Muscle of back (tissue), 11 donors: ENCODE data around the gene EPRS1. TPM values are rescaled to one million over a fixed set of nuclear protein-coding genes. Genes with fewer than 3 reads are reported as not detected.
A peak's percentile ranks its signal among the peaks of the same experiment; 100 is the strongest.
"Not testable (repeated sequence)": the region's sequence is repeated elsewhere in the genome, so short reads cannot be mapped to it uniquely, and the experiment has no call there.

Experiments used
- DNase-seq, 3 donors: peaks; one replicate each; pipeline versions ENCODE4 v3.0.0 to v3.0.0-alpha.2; 2013
- polyA plus RNA-seq, 10 donors: library from polyadenylated mRNA; unstranded; fragments of 120-200 nt; gene quantifications; one replicate each; pipeline ENCODE4 v1.2.1, GENCODE V29; 2013; ENCODE audit not compliant: insufficient read length in 10 of 10

Gene EPRS1
- polyA plus RNA-seq, 10 donors: 87.8 to 108 (median 99.3) TPM

DNA sequence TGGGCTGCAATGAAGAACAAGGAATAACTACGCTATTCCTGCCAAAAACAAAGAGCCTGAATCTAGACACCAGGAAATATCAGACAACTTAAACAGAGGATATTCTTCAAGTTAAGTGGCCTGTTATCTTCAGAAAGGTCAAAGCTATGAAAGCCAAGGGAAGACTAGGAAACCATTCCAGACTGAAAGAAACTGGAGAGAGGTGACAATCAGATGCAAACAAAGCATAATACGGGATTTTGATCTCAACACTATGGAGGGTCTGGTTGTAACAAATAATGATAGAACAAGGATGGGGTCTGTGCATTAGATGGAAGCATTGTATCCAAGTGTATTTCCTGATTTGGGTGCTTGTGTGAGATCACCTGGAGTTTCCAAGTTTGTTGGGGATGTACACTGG, 2.7 kb downstream of the EPRS1 start:
- DNase-seq: no peak

DNA sequence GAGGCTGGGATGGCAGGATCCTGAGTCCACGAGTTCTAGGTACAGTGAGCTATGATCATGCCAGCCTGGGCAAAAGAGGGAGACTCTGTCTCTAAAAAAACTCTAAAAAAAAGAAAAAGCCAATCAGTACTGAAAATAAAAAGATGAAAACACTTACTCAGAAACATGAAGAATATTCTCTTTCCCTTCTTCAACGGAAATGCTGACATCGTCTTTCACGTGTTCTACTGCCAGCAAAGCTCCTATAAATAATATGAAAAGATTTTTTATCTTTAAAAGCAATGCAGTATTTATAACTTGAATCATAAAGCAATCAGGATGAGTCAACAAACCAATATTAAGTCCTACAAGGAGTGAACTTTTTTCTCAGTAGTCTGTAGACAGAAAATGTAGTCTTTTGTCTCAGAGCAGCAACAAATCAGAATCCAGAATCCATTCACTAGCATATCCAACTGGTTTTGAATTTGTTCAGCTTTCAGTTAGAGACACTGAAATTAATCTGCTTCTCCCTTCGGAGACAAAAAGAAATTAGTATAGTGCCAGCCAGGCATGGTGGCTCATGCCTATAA, 6.2 kb downstream of the EPRS1 start:
- no peak for DNase-seq

- DNase-seq: no peak
Measured at GRCh38 chr1:220038640-220039039, 7.7 kb downstream of the EPRS1 start.

DNA sequence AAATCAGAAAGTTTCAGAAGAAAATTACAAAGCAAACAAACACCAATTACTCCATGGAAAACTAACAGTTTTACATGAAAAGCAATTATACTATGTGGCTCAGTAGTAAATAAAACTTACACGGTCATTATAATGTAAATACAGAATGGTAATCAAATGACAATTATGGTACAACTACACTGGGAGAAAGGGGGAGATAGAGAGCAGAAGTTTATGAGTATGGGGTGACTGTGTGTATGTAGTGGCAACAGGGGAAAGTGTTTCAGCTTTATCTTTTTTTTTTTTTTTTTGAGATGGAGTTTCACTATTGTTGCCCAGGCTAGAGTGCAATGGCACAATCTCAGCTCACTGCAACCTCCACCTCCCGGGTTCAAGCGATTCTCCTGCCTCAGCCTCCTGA, 8.5 kb downstream of the EPRS1 start:
- not testable (repeated sequence) for DNase-seq

- no peak for DNase-seq
Measured at GRCh38 chr1:220032911-220033310, 13.4 kb downstream of the EPRS1 start.

DNA sequence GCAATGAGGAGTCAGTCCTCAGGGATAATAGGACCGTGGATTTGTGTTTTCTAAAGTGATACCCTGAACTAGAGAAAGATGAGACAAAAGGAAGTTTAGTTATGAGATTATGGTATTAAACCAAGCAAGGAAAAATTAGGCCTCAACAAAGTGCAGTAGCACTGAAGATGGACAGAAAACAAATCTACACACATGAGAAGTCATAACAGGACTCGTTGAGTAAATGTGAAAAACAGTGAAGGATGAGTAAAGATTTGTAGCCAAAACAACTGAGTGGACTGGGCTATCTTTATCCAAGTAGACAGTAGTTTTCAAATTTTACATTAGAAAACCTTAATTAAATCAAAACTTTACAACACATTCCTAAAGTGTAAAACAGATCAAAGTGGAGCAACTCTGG, 15.0 kb downstream of the EPRS1 start:
- DNase-seq: no peak

DNA sequence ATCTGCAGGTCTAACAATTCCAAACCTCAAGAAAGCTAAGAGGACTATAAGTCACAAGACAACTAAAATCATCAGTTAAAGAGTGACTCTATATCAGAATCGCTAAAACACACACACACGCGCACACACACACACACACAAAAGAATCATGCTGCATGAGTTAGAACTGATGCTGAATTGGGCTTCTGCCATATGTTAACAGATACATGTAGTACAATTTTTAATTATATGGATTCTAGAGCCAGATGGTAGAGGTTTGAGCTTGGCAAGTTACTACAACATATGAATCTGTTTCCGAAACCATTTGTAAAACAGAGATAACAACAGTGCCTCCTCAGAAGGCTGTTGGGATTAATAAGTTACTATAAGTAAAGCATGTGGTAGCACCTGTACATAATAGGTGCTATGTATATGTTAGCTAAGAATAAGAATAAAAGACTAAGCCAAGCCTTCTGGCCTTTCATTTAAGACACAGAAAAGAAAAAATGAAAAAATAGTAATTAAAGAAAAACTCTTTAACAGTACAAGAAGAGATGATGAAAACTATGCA, 17.9 kb downstream of the EPRS1 start:
- DNase-seq: no peak

DNA sequence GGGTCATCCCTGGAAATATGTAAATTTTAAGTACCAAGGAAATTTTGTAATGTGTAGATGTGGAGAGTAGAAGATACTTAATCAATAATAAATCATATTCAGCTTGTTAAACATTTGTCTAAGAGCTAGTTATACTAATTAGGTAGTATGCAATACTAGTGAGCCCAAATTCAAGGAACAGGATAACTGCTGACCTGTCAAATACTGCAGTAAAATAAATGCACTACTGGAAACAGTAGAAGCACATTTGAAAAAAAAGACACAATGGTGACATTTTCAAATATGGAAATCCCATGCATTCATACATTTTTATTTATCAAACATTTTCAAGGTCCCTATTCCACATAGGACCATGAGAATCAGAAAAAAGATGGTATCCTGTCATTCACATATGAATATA, 27.2 kb downstream of the EPRS1 start:
- DNase-seq: no peak

DNA sequence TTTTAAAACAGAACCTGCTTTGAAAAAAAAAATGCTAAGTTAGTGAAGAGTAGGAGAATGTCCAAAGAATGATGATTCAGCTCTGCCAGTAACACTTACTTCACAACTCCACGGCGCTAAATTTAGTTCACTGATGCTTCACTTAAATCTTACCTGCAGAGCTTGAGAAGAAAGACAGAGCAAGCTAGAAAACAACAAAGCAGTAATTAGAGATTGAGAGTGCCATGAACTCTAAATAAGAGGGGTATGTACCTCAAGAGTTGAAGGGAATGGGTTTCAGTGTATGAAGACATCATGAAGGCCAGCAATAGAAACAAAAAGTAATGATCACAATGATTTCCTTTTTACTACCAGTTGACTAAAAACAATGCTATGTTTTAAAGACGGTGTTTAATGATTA, 32.8 kb downstream of the EPRS1 start:
- DNase-seq: peak in 1 of 3 donors; percentile 4

DNA sequence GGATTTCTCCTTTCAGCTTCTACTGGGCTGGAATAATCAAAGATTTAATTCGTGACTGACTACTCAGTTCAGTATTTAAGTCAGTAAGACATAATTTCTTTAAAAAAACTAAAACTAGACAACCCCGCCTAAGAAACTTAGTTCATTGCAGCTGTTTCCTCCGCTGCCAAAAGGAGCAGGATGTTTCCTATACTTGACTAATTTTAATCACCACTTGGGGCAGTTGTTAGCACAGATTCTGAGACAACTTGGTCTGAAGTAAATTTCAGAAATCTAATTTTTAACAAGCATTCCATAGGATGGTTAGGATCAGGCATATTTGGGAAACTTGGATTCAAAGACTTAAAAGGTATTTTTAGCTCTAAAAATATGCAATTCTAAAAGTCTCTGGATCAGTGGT, 34.0 kb downstream of the EPRS1 start:
- peak; percentile 21 to 65 (median 38) for DNase-seq

DNA sequence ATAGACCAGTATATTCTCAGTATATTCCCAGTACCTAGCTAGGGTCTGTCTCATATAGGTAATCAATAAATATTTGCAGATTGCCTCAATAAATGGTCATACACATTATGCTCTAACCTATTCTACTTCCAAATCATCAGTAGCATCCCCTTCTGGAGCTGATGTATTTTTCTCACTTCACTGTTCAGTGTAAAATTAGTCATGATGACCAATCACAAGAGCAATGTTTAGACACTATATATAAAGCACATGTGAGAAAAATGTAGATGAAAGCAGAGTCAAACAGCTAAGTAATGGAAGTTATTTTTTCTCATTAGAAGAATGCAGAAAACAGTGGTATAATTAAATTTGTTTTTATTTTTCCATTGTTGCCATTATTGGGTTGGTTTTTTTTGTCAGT, 34.7 kb downstream of the EPRS1 start:
- DNase-seq: no peak

DNA sequence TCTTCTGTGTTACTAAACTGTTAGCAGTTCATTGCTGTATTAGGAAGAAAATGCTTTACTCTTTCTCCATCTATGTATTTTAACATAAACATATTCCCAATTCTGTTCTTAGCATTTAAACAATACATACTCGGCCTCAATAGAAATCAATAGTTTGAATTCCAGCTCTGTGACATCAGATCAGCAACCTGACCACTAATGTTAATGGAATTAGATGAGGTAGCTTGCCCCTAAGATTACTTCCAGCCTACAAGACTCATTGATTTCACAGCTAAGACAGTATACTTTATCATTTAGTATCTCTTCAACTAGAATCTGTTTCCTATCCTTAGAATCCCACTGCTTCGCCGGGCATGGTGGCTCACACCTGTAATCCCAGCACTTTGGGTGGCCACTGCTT, 38.9 kb downstream of the EPRS1 start:
- no peak for DNase-seq

- DNase-seq: no peak
Measured at GRCh38 chr1:220005489-220005888, 40.8 kb downstream of the EPRS1 start.

DNA sequence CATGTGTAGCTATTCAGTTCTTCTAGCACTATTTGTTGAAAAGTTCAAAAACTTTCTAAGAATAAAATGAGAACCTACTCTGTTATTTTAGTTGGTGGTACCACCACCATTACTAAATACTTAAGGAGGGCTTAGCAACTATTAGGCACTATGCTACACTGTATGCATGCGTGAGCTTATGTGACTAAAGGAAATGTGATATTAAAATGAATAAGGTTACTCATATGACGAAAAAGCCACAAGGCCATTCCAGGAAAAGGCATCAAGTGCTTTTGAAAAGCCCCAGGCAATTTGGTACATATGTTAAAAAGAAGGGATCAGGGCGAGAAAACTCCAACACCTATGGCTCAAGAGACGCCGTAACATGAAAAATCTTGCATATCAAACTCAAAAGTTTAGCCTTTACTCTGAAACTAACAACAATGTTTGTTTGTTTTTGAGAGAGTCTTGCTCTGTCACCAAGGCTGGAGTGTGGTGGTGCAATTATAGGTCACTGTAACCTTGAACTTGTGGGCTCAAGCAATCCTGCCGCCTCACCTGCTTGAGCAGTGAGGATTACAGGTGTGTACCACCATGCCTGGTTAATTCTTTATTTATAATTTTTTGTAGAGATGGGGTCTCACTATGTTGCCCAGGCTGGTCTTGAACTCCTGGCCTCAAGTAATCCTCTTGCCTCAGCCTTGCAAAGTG, 42.5 kb downstream of the EPRS1 start:
- DNase-seq: no peak

GRCh38 chr1:220003015-220003414, 43.3 kb downstream of the EPRS1 start:
- no peak for DNase-seq

DNA sequence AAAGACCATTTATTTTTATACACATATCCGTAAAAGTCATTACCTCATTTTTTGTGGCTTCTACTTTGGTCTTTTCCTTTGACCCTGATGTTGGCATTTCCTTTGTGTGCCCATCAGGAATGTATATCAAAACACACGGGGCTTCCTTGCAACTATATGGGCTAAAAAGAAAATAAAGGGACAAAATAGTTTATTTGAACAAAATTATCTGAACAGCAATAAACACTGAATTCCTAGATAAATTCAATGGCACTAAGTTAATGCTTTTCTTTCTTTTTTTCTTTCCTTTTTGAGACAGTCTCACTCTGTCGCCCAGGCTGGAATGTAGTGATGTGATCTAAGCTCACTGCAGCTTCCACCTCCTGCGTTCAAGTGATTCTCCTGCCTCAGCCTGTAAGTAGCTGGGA, 45.2 kb downstream of the EPRS1 start:
- DNase-seq: no peak

DNA sequence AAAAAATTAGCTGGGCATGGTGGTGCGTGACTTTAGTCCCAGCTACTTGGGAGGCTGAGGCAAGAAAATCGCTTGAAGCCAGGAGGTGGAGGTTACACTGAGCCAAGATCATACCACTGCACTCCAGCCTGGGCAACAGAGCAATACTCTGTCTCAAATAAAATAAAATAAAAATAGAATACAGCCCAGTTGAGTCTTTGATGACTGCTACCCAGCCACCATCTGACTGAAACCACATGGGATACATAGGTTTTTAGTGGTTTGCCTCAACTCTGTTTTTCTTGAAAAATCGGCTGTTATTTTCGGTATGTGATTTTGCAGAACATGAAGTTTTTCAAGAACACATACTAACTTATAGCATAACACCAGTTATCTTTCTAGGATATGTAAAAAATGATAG, 46.5 kb downstream of the EPRS1 start:
- DNase-seq: no peak

Other genes starting within 250 kb of the EPRS1 start
- gene SLC30A10, start 117.9 kb downstream of the EPRS1 start, polyA plus RNA-seq: under 1 TPM in 7 of 10 donors, not detected in 3; 0.12 to 0.28 (median 0.20) TPM
- 10 to 100 TPM; 21.7 to 25.9 (median 23.7) TPM for gene BPNT1, start 43.3 kb upstream of the EPRS1 start, polyA plus RNA-seq
- gene IARS2, start 47.6 kb upstream of the EPRS1 start, polyA plus RNA-seq: 10 to 100 TPM; 46.4 to 63.2 (median 52.7) TPM
- gene RAB3GAP2, start 225.9 kb upstream of the EPRS1 start, polyA plus RNA-seq: 10 to 100 TPM; 15.1 to 27.3 (median 20.6) TPM